ENCODE measurements around the gene SYT8.
A peak's percentile ranks its signal among the peaks of the same experiment; 100 is the strongest.
"Not testable (repeated sequence)": the region's sequence is repeated elsewhere in the genome, so short reads cannot be mapped to it uniquely, and the experiment has no call there.

Gene SYT8

DNA sequence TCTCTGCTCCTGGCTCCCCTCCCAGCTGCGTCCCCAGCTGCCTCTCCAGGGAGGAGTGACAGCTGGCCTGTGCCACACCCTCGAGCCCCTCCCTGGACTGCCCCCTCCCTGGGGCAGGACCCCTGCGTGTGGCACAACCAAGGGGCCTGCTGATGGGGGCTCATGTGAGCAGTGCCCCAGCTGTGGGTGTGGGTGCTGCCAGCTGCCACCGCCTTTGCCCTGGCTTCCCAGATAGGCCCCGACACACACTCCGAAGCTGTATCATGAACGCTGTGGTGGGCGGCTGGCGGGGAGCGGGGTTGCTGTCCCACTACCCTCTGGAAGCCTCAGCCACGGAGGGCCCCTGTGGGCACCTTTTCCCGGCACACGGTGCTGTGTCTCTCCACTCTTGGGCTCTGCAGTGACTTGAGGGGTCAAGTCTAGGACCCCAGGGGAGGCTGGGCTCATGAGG is 41.1 kb downstream of the SYT8 start:
- DNase-seq, result not testable (repeated sequence)

DNA sequence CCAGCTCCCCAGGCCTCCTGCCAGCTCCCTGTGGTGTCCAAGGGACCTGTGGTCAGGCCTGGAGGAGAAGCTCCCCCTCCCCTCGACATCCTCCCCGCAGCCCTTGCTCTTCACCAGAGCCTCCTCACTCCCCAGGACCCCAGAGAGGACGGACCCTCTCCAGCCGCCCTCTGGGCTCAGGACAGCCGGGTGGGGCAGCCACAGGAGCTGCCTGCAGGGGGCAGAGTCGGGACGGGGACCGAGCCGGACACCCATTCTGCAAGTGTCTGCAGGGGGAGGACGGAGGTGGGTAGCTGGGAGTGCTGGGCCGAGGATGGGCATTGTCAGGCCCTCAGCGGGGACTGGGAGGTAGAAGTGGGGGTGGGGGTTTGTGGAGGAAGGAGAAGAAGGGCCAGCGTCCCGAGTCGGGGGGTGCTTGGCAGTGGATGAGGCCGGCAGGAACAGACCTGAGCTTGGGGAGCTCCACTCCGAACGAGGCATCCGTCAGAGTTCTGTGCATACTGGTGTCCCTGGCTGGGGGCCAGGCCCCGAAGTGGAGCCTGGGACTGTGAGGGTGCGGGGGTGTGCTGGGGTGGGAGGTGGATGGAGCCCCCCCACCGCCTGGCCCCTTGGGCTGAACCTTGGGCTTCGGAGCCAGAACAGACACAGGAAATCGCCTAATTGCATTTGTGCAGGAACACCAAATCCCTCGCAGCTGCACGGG is 41.7 kb downstream of the SYT8 start:
- no peak for DNase-seq

DNA sequence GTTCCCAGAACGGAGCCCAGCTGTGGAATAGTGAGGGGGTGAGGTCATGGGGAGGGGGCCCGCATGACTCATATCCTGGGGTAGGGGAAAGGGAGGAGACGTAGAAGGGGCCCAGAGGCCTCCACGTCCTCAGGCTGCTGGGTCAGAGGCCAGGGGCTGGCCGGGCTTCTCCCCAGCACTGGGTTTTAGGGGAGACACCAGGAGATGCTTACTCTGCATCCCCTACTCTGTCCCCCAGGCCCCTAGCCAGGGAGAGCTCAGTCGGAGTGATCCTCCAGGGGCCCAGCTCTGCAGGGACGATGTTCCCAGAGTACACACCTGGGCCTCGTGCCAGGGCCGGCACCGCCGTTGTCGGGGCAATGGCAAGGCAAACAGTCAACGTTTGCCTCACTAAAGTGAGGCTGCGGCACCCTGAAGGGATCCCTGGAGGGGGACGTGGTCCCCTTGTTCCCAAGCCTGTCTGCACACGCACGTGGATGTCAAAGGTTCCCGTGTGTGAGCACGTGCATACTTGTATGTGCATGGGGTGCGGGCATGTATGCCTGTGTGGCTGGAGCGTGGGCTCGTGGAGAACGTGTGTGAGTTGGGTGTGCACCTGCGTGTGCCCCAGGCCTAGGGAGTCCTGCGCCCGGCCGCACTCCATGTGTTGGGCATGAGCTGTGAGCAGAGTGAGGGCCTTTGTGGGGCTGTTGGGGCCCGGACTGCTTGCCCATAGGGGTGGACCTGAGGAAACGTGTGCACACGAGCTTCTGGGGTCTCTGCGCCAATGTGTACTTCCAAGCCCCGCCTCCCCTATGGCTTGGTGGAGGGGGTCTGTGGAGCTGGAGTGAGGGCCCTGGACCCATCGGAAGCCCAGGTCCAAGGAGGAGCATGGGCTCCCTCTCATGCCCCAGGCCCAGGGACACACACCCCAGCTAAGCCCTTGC is 42.7 kb downstream of the SYT8 start:
- no peak for DNase-seq

DNA sequence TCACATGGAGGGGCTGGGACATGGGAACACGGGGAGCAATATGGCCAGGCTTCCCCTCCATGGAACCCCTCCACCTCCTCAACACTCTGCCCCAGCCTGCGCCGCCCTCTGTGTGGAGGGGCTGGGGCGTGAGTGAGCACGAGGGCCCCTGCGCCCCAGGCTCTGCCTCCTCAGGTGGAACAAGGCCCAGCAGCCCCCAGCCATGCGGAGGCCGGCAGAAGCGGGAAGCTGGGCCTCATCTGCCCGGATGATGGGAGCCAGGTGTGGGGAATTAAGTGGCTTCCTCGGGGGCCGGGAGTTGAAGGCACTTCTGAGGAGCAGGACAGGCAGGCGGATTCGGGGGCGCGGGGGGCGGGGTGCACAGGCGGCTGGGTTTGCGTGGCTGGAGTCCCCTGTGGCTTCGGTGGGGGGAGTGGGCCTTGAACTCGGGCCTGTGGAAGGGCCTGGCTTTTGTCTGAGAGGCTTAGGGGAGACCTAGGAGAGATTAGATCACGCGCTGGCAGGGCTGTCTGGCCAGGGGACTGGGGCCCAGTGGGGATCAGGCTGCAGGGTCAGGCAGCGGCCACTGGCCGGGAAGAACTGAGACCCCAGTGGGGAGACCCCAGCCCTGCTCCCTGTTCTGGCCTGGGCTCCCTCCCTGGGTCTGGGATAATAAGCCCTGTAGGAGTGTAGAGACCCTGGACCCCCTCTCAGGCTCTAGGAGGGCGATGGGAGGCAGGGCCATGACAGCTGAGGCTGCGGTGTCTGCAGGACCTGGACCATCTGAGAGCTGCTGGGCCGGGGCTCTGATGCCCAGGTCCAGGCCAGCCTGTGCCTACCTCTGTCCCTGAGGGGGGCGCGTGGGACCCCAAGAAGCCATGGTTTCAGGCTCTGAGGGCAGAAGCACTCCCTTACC is 43.6 kb downstream of the SYT8 start:
- no peak for DNase-seq

DNA sequence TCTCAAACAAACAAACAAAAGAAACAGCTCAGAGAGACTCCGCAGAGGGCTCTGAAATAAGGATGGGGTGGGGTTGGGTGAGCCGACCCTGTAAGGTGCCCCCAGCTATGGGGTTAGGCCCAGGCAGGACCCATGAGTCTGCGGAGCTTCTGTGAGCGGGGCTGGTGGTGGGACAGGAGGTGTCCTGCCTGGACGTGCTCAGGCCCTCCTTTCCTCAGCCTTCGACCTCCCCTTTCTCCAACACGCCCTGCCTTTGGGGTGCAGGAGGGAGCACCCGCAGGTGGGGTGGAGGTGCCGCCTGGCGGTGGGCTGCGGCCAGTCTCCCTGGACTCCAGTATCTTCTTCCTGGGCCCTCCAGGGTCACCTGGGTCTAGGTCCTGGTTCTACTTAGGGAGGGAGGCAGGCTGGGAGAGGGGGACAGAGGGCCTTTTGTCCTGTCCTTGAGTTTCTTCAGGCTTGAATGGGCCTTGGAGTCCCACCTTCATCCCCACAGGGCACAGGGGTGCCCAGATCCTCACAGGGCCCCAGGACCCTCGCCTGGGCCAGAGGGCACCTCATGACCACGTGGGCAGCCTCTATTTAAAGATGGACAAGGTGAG is 44.7 kb downstream of the SYT8 start:
- DNase-seq, result no peak

DNA sequence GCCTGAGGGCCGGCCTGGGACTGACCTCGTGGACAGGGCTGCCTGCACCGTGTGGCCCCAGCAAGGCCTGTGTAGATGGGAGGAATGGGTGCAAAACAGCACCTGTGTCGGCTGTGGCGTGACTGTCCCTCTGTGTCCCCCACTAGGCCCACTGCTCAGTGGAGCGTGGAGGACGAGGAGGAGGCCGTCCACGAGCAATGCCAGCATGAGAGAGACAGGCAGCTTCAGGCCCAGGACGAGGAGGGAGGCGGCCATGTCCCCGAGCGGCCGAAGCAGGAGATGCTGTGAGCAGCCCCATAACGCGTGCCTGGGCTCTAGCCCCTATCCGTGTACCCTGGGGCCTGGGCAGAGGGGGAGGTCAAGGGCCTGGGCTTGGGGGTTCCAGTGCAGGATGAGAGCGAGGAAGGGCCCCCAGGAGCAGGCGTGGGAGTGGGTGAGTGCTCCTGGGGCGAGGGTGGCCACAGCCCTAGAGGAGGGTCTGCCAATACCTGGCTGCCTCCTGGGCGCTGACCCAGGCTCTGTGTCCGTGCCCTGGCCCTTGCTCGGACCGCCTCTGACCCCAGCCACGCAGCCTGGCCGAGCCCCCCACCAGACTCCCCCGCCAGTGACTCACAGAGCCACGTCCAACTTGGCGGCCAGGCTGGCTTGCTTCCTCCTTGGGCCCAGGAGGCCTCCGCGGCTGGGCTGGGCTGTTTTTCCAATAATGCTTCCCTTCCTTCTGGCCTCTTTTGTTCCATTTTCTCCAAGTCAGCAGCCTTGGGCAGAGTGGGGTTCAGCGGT is 45.3 kb downstream of the SYT8 start:
- no peak for DNase-seq

DNA sequence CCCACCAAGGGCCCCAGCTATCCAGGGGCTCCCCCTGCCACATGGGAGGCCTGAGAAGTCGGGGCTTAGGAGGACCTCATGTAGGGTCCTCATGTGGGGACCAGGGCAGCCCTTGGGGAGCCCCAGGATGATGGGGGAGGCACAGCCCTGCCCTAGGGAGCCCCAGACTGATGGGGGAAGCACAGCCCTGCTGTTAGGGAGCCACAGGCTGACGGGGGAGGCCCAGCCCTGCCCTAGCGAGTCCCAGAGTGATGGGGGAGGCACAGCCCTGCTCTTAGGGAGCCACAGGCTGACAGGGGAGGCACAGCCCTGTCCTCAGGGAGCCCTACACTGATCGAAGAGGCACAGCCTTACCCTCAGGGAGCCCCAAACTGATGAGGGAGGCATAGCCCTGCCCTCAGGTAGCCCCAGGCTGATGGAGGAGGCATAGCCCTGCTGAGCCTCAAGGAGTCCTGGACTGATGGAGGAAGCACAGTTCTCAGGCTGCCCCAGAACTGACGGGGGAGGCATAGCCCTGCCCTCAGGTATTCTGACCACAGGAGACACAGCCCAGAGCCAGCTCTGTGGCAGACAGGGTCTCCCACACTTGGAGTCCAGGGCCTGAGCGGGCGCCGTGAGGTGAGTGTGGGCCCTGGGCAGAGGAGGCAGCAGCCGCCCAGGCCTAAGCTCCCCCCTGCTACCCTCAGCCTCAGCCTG is 46.1 kb downstream of the SYT8 start:
- no peak for DNase-seq

DNA sequence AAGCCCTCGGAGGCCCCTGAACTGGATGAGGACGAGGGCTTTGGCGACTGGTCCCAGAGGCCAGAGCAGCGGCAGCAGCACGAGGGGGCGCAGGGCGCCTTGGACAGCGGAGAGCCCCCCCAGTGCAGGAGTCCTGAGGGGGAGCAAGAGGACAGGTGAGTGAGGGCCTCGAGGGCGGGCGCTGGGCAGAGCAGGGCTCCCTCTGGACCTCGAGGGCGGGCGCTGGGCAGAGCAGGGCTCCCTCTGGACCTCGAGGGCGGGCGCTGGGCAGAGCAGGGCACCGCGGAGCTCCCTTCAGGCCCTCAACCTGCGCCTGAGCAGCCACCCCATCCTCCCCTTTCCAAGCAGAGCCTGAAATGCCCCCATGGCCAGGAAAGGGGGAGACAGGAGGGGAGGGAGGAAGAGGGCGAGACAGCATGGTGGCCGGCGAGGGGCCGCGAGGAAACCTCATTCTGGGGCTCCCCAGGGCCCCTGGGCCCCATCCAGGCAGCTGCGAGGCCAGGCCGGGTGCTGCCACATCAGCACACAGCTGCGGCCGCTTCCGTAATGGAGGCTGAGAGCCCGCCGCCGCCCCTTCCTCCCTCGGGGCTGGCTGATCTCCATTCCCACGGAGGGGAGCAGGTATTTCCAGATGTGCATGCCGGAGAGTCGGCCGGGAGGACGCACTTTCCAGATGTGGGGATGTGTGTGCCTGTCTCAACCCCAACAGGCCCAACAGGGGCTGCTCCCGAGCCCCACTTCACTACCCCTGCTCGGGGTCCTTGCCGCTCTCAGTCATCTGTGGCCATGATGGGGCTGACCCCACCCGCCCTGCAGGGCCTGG is 46.9 kb downstream of the SYT8 start:
- DNase-seq, result no peak

DNA sequence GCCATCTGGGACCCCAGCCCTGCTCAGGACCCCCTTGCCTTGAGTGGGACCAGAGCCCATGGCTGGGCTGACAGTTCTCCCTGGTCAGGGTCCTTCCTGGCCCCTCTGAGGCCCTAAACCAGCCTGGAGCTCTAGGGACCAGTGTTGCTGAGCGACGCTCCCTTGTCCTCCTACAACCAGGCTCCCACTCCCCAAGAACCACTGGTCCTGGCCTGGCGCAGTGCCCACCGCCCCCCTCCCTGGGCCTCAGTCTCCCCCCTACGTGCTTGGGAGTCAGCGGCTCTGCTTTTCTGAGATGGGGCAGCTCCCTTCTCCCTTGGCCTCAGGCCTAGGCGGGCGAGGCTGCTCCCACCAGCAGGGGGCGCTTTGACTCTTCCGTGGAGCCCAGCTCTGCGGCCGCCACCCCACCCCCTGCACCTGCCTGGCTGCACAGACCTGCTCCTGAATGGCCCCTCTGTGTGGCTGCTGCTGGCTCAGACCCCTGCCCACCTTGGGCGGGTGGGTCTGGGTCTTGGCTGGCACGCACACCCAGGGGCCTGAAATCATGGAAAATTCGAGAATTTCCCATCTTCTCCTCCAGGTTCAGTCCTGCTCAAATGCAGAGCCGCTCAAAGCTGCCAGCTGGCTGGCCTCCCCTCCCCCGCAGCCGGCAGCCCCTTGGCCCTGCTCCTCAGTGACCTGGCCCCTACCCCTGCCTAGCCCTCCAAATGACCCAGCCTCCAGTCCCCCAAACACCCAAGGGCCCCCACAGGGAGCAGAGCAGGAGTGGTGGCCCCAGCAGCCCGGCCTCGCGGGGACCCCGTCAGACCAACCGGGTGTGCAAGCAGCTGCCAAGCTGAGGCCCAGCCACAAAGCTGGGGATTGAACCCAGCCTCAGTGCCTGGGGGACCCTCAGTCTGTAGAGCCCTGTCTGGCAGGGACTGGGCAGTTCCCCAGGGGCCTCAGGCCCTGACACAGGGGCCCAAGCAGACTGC is 47.8 kb downstream of the SYT8 start:
- DNase-seq, result peak; percentile 26 to 42

DNA sequence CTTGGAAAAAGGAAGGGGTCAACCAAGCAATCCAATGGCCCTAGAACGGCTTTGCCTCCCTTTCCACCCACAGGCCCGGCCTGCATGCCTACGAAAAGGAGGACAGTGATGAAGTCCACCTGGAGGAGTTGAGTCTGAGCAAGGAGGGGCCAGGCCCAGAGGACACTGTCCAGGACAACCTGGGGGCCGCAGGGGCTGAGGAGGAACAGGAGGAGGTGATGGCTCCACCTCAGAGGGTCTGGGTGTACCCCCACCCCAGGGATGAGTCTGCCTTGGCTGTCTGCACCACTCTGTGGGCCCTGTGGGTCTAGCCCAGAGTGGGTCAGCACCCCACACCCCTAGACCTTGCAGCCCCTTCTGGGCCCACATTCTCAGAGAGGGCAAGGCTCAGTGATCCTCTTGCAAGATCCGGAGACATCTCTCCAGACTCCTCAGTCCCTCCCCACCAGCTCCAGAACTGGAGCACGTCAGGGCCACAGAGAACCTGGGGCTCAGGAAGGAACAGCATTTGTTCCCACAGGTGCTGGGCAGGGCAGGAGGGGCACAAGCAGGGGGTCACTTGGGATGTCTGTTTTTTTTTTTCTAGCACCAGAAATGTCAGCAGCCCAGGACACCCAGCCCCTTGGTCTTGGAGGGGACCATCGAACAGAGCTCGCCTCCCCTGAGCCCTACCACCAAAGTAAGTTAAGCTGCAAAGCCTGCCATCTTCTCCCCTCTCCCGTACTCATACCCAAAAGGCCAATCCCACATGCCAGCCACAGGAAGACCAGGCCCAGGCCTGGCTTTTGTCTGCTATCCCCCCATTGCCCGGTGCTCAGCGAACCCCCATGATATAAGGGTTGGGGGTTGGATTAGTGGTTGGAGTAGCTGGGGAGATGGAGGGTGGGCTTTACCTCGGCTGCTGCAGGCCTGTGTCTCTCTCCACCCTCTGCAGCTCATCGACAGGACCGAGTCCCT is 48.8 kb downstream of the SYT8 start:
- no peak for DNase-seq

DNA sequence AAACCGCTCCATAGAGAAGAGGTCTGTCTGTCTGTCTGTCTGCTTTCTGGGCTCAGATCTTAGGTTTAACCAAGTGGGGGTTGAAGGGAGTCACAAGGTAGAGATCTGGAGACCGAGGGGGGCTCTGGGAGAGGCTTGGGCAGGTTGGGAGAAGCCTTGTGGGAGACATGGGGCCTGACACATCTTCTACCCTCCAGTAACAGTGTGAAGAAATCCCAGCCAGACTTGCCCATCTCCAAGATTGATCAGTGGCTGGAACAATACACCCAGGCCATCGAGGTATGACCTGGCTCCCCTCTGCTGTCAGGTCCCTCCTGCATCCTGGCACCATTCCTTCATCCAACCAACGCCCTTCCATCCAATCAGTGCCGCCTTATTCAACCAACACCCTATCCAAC is 49.5 kb downstream of the SYT8 start:
- DNase-seq, result no peak

DNA sequence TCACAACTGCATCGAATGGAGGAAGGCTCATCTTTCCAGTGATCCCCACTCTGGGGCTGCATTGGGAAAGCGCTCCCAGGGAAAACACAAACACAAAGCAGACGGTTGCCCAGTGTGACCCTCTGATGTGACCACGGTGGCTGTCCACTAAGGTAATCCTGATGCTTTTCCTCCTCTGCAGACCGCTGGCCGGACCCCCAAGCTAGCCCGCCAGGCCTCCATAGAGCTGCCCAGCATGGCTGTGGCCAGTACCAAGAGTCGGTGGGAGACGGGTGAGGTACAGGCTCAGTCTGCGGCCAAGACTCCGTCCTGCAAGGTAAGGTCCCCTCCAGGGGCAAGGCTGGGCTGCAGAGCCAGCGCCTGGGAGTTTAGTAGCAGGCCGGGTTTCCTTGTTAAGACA is 51.8 kb downstream of the SYT8 start:
- not testable (repeated sequence) for DNase-seq

All from SW 1271 (cell line).